NCI-H1105 (cell line): ENCODE measurements around the gene ENTHD1.

Source experiments
- DNase-seq: peaks from one replicate; lab custom pipeline; 2025; lab: John Stamatoyannopoulos, UW

ENTHD1 gene

DNA sequence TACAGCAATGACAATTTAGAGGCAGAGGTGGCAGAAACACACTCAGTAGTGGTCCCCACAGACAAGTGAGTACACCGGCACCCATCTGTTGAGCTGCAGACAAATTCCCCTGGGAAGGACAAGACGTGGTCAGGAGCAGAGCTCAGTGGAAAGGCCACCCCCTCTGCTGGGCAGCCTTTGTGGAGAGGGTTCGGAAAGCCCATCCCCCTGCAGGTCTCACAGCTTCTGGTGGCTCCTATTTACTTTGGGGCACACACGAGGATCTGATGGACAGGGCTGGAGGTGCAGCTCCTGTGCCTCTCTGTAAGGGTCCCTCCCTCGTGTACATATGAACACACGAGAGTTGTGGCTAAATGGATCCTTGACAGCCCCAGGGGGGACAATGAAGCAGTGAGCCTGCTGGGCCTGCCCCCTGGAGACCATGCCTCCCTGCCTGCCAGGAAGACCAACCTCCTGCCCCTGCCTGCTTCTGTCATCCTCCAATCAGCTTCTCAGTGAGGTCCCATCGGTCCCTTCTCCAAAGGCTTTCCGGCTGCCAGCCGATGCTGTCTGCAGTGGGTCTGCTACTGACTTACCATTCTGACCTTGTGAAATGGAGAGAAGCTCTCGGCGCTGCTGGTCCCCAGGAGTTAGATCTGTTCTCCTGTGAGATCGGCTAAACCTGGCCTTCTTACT, 161.5 kb downstream of the ENTHD1 start:
- no peak for DNase-seq

DNA sequence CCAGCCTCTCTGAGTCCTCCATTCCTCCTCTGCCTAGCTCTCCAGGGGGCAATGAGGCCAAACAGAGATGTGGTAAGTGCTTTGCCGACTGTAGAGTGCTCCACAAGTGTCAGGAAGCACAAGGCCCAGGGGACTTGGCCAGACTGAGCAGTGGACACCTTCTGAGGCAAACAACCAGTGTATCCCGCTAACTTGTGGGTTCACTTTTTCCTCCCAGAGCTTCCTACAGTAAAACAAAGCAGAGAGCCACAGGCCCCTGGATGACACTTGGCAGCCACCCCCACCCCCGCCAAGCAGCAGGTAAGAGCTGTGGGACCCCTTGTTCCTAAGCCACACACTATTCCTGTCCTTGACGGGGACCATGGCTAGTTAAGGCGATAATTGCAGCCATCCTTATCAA, 162.1 kb downstream of the ENTHD1 start:
- DNase-seq = no peak

DNA sequence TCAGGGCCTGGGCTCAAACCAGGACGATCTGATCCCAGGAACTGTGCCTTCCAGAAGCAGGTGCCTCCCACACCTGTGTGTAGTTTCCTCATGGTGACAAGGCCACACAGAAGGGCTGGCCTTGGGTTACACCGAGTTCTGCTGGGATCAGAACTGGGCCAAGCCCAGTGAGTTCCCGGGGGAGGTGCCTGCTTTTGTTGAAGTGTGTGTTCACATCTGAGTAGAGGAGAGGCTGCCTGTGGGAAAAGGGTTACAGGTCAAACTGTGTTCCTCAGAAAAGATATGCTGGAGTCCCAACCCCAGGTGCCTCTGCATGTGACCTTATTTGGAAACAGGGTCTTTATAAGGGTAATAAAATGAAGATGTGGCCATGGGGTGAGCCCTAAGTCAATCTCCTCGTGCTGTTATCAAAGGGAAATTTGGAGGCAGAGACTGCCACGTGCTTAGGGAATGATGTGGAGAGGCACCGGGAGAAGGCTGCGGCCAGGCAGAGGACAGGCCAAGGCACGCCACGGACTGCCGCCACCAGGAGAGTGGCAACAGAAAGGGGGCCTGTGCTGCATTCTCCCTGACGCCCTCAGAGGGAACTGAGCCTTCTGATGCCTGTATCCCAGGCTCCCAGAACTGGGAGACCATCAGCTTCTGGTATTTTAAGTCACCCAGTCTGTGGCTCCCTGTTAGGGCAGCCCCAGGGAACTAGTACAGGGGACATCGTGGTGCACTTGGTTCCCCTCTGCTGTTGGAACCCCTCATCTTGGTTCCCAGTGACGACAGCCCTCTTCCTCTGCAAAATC, 164.2 kb downstream of the ENTHD1 start:
- no peak for DNase-seq

- DNase-seq = no peak
These were observed 165.2 kb downstream of the ENTHD1 start for GRCh38 chr22:39728236-39728860.

GRCh38 chr22:39727541-39727940, 166.0 kb downstream of the ENTHD1 start:
- DNase-seq = no peak

DNA sequence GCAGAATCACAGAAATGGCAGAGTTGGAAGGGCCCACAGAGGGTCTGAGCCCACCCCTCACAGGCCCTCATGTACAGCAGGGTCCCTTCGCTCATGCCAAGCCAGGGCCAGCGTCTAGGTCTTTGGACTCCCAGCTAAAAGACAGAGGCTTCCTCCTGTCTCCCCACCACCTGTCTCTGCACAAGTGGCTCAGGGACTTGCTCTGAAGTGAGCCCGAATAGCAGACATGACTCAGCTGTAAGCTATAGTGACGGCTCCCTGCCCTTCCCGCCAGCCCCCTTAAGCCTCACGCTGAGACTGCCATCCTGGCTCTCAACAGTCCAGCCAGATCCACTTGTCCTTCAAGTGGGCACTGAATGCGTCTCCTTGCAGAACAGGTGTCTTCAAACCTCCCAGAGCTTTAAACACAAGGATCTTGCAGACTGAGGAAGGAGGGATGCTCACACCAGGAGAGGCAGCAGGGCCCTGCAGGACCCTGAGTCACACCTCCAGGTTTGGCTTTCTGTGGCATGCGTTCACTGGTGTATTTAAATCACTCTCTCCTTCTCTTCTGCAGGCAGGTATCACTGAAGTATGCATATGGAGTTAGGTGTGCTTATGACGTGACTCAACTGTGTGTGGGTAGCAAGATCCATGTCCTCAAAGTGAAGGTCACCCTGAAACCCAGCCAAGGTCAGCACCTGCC, 168.1 kb downstream of the ENTHD1 start:
- DNase-seq = no peak

- DNase-seq = no peak
These were observed 168.7 kb downstream of the ENTHD1 start for GRCh38 chr22:39724857-39725256.

DNA sequence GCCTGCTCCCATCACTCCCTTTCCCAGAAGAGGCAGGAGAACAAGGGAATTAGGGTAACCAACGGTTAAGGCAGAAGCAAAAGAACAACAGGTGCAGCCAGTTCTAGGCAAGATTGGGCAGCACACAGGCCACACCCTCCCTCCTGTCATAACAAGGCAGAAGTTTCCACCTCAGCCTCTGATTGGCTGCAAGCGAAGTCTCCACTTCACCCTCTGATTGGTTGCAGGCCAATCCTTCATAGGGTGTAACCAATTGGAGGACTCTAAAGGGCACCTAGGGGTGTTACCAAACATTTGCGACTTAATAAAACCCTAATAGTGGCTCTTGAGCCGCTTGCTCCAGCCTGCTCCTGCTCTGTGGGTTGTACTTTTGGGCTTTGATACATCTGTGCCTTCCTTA, 169.2 kb downstream of the ENTHD1 start:
- DNase-seq = no peak

- DNase-seq = no peak
These were observed 169.6 kb downstream of the ENTHD1 start for GRCh38 chr22:39723899-39724351.

DNA sequence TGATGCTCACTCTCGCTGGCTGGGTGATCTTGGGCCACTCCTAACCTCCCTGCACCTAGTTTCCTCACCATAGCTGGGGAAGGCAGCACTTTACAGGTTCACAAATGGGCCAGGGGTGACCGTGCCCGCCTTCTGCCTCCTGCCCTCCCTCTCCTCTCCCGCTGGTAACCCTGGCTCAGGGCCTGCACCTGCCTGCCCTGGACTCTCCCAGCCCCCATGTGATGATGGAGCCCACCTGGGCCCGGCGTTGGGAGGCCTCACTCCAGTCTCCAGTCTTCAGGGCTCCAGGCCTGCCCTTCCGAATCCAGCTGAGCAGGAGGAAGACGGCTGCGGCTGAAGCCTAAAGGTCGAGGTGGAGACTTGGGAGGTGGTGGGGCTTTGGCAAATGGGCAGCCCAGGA, 170.1 kb downstream of the ENTHD1 start:
- no peak for DNase-seq

DNA sequence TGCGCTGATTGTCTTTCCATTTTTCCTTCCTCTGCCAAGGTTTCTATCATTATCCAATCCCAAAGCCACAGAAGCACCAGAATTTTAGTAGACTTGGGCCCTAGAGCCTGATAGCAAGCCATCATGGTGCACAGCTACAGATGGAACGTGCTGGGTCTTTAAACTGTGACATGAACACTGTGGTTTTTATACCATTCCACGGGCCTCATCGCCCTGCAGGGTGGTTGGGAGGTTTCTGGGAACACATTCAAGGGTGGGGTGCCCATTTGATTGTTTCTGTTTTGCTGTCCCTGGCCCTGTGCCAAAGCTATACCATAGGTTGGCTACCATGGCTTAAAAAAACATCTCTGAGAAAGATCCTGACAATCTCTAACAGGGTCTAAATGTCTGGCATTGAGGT, 171.1 kb downstream of the ENTHD1 start:
- DNase-seq = no peak

DNA sequence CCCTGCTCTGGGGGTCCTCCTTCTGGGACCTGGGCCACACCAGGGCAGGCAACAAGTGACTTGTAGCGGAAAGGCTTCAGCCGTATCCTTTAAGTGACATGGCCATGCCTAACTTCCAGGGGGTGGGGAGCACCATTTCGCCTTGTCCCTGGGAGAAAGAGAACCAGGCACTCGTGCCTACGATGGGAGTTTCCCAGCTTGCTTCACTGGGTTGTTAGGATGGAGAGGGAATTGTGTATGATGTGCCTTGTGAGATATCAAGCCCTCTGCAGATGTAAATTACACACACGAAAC, 171.6 kb downstream of the ENTHD1 start:
- DNase-seq = no peak

DNA sequence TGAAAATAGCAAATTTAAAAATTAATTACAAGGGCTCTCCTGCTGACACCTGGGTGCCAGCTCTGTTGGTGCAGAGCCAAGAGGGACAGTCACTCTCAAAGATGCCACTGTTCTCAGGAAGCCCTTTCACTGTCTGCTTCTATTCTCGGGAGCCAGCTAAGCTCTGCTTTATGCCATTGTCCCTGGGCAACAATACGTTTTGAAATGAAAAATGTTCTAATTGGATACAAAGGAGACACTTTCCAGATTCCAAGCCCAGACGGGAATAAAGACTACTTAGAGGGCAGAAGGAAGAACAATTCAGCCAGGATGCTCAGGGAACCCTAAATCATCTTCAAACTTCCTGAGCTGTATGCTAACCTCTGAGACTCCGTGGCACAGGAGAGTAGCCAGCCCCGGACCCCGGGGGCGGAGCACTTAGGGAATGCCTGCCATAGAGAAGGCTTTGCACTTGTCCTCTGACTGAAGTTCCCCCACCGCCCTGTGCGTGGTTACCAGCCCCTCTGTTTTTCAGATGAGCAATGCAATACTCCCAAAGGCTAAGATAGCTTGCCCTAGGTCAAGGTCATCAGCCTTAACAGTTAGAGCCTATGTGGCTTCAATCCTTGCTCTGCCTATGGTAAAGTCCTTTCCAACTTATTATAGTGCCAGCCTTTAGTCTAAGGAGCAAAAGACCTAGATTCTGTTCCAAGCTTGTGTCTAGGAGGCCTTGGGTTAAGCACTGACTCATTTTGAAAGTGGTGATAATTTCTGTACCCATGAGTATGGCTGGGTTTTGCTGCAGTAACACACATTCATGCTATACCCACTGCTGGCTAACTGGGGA, 172.1 kb downstream of the ENTHD1 start:
- no peak for DNase-seq

DNA sequence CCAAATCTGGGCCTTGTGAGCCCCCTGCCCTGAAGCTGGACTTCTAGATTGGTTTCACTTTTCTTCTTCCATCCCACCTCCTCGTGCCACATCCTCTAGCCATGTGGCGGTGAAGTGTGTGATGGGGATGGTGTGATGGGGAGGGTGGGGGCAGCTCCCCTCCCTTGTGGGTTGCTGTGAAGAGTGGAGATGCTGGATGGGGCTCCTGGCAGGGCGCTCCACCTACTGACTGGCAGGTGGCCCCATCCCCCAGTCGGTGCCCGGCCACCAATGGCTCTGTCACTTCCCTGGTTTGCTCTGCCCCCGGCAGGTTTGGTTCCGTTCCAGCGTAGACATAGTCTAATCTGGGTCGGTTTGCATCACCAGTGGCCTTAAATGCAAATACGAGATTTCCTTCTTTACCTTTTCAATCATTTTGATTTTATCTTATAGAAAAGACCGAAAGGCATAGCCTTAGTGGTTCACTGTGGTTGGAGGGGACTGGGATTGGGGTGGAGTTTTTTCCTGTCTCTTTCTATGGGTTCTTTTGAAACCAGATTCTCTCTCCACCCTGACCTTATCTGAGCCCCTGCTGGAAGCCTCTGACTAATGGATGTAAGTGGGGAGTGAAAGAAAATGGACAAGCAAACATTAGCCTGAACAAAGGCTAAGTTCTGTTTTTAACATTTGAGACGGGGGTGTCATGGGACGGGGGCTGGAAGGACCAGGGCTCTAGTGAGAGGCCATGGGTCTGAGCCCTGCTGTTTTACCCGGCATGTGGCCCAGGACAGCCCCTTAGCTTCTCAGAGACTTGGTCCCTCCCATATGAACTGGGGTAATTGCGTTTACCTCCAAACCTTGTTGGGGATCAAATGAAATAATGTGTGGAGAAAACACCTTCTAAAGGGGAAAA, 173.8 kb downstream of the ENTHD1 start:
- no peak for DNase-seq

DNA sequence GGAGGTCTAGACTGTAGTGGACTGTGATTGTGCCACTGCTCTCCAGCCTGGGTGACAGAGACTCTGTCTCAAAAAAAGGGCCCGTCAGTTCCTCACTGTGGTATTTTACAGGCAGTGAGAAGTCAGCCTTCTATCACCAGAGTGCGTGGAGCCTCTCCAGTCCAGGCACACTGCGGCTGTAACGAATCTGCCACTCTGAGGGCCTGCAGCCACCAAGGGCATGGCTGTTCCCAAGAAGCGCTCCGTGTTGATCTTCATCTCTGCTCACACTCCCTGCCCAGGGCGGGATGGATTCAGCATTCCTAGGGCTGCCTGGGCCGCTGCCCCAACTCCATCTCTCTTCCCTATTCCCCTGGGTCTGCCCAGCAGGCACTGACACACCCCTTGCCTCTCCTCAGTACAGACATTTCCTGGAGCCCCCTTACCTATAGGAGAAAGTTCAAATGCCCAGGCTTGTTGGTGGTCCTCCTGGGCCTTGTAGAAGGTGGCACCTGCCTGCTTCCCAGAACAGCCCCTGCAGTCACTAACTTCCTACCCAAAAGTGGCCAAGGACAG, 174.6 kb downstream of the ENTHD1 start:
- no peak for DNase-seq

GRCh38 chr22:39718206-39718605, 175.4 kb downstream of the ENTHD1 start:
- DNase-seq = no peak

GRCh38 chr22:39717099-39717498, 176.5 kb downstream of the ENTHD1 start:
- no peak for DNase-seq

DNA sequence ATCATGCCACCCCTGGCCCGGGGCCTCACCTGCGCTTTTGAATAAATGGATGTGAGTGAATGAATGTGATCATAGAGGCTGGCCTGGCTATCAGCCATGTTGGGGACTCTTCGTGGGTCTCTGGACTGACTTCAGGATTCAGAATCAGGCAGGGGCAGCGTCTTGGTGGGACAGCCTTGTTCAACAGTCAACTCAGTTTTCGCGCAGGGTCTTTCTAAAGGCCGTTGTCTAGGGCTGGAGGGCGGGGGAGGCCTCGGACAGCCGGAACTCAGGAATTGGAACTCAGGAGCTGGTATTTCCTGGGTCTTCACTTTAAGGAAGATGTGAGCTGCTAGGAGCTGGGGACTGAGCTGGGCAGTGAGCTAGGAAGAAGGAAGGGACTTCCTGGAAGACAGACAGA, 177.0 kb downstream of the ENTHD1 start:
- no peak for DNase-seq

DNA sequence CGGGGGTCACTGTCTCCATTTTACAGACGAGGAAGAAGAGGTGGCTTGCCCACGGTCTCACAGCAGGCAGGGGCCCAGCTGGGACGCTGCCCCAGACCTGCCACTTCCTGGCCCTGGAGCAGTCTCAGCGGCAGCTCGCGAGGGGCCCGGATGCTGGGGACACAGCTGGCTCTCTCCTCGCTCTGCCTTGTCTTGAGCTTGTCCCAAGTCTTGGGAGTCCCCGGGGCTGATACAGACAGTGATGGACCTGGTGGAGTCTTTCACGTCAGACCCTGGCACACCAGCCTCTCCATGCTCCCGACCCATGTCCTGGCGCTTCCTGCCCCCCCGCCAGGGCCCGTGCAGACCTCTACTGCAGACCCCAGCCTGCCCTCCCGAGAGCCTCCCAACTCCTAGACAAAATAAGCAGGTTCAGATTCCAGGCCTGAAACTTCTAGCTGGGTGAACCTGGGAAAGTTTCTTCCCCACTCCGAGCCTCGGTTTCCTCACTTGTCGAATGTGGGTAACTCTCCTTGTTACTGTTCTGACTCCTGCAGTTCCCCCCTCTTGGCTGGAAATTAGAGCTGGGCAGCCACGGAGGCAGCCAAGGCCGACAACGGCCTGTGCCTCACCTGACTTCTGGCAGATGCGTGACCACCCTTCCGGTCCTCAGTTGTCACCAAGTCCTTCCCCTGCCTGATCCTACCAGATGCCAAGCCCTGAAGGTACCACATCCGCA, 177.6 kb downstream of the ENTHD1 start:
- no peak for DNase-seq

DNA sequence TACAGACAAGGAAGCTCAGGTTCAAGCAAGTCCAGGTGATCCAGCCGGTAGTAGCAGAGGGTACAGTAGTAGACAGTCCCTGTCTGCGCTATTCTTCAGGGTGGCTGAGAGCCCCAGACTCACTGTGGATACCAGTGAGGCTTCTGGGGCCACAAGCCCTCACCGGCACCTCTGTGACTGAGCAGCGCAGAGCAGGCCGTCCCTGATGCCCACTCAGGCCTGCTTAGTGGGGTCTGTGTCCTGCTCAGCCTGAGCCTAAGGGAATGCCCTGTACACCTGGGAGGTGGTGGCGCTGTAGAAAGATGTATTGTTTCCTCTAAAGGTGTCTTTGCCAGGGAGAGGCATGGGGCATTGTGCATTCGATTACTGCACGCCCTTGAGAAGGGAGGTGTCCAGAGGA, 179.2 kb downstream of the ENTHD1 start:
- no peak for DNase-seq
